ENCODE results near the gene ANKRA2.

GRCh38 chr5:73612799-73613198, 47.4 kb upstream of the ANKRA2 start:
- TF ChIP-seq, protein P1, sequence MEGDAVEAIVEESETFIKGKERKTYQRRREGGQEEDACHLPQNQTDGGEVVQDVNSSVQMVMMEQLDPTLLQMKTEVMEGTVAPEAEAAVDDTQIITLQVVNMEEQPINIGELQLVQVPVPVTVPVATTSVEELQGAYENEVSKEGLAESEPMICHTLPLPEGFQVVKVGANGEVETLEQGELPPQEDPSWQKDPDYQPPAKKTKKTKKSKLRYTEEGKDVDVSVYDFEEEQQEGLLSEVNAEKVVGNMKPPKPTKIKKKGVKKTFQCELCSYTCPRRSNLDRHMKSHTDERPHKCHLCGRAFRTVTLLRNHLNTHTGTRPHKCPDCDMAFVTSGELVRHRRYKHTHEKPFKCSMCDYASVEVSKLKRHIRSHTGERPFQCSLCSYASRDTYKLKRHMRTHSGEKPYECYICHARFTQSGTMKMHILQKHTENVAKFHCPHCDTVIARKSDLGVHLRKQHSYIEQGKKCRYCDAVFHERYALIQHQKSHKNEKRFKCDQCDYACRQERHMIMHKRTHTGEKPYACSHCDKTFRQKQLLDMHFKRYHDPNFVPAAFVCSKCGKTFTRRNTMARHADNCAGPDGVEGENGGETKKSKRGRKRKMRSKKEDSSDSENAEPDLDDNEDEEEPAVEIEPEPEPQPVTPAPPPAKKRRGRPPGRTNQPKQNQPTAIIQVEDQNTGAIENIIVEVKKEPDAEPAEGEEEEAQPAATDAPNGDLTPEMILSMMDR (IDR thresholded peaks at IDR 0.05), result no peak
- TF ChIP-seq POLR2A (IDR thresholded peaks at IDR 0.05) (no peak), EP300 (IDR thresholded peaks at IDR 0.05; ENCODE audit: low read depth) (no peak), POLR2AphosphoS5 (IDR thresholded peaks at IDR 0.05) (no peak)
